ENCODE results near the gene KAT2A. TPM values are rescaled to one million over a fixed set of nuclear protein-coding genes. Genes with fewer than 3 reads are reported as not detected.

The KAT2A gene
- total RNA-seq, 4 donors from 2014 or later, result 9.3 to 34.1 (median 27.0) TPM

DNA sequence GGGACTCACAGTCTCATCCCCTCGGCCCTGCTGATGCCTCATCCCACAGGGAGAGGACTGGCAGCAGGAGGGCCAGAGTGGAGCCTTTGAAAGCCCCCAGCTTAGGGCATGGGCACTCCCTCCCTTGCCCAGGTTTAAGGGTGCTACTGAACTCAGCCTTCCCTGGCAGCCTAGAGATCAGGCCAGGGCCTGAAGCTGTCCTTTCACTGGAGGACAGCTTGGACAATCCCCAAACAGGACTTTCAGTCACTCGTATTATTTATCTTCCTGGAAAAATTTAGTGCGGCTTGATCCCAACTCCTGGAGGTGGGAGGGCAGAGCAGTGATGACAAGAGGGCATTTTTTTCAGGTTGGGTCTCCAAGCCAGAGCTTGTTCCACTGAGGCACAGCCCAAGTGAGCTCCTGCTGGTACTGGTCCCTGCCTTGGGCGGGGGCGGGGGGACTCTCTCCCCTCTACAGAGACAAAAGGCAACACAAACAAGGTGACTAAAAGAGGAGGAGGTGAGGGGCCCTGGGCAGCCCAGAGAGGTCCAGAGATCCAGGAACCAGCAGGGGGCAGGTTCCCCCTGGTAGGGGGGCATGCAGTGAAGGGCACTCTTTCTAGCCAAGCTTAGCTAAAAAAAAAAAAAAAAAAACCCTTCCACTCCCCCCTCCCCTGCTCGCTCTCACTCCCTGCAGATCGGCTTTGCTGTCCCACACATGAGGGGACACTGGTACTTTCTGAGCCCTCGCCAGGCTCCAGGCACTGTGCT, 24.6 kb downstream of the KAT2A start:
- Histone ChIP-seq H3K4me1 (peaks cover 7 to 17% (median 12%) of the 10 kb centered on the region in 3 donors), H3K27ac (no peak overlapping the region), H3K27me3 (peaks cover 0 to 47% (median 5%) of the 10 kb centered on the region in 4 donors), H3K36me3 (no peaks in the 10 kb centered on the region), H3K9me3 (no peaks in the 10 kb centered on the region), H3K4me3 (no peak overlapping the region)
- DNase-seq, result no peak
- TF ChIP-seq CTCF (IDR thresholded peaks at IDR 0.05) (no peak), POLR2A (IDR thresholded peaks at IDR 0.05) (no peak)
- intact Hi-C loops (cut with DNase I), result no loop called here
- 58 to 69% methylated on average over 5 to 6 of the region's 8 CpGs for WGBS, 2 donors

GRCh38 chr17:42094375-42095069, 26.6 kb downstream of the KAT2A start:
- intact Hi-C loops (cut with DNase I), result no loop called here
- no peak for TF ChIP-seq CTCF (IDR thresholded peaks at IDR 0.05)
- H3K9me3 ChIP-seq, result no peaks in the 10 kb centered on the region
- H3K27ac ChIP-seq, result no peak overlapping the region
- H3K27me3 ChIP-seq, result peaks cover 0 to 50% (median 5%) of the 10 kb centered on the region in 4 donors
- H3K4me3 ChIP-seq, result no peak overlapping the region
- no peak for DNase-seq
- 79 to 88% methylated on average over 11 of the region's 12 CpGs for WGBS, 2 donors
- peaks cover 7 to 16% (median 12%) of the 10 kb centered on the region in 3 donors for H3K4me1 ChIP-seq
- H3K36me3 ChIP-seq, result no peaks in the 10 kb centered on the region

GRCh38 chr17:42092939-42093338, 28.2 kb downstream of the KAT2A start:
- TF ChIP-seq CTCF (IDR thresholded peaks at IDR 0.05), result no peak
- intact Hi-C loops (cut with DNase I), result no loop called here
- peaks cover 0 to 56% (median 4%) of the 10 kb centered on the region in 4 donors for H3K27me3 ChIP-seq

DNA sequence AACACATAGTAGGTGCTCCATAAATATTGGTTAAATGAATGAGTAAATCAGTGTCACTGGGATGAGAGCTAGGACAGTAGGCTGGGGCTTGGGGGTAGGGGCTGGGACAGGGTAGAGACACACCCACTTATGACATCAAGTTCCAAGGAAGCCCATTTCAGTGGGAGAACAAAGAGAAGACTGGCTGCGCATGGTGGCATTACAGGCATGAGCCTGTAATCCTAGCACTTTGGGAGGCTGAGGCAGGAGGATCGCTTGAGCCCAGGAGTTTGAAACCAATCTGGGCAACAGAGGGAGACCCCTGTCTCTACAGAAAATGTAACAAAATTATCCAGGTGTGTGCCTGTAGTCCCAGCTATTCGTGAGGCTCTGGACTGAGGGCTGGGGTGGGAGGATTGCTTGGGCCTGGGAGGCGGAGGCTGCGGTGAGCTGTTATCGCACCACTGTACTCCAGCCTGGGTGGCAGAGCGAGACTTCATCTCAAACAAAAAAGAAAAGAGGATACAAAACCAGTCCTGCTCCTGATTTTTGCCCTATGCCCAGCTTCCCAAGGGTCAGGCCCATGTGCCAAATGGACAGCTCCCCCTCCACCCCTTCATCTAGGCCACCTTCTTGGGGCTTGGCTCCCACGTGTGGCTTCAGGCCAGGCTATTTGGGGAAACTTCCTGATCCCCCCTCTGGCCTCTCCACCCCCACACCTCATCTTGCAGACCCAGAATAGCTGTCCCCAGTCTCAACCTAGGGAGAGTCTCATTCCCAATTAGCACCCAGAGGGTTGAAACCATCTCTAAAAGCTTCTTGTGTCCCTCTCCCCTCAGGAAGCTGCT, 30.0 kb downstream of the KAT2A start:
- H3K9me3 ChIP-seq, result no peaks in the 10 kb centered on the region
- H3K4me1 ChIP-seq, result no peaks in the 10 kb centered on the region
- TF ChIP-seq POLR2A (IDR thresholded peaks at IDR 0.05) (no peak), CTCF (IDR thresholded peaks at IDR 0.05) (no peak)
- 83 to 84% methylated on average over 6 to 8 of the region's 8 CpGs for WGBS, 2 donors
- no peak overlapping the region for H3K4me3 ChIP-seq
- intact Hi-C loops (cut with DNase I), result no loop called here
- H3K27me3 ChIP-seq, result peaks cover 0 to 42% (median 0%) of the 10 kb centered on the region in 4 donors
- H3K27ac ChIP-seq, result no peak overlapping the region
- H3K36me3 ChIP-seq, result no peaks in the 10 kb centered on the region
- no peak for DNase-seq

More at GRCh38 chr17:42092939-42093338, 28.2 kb downstream of the KAT2A start:
- Histone ChIP-seq H3K4me3 (no peak overlapping the region), H3K4me1 (peaks cover 5 to 8% (median 6%) of the 10 kb centered on the region in 3 donors), H3K27ac (no peak overlapping the region), H3K36me3 (no peaks in the 10 kb centered on the region), H3K9me3 (no peaks in the 10 kb centered on the region)
- DNase-seq, result no peak
- 73% methylated on average over 5 of the region's 6 CpGs; no CpG with 5 or more reads in 1 of the 2 donors for WGBS, 2 donors

Measured in esophagus squamous epithelium (tissue), 5 donors.